Parathyroid adenoma (tissue), 2 donors: ENCODE results near the gene VAMP3.

Experiments
- H2AFZ ChIP-seq: fragments of 300-600 bp; sonication (generic); one replicate; pipeline ENCODE4 v1.7.0; 2017; ENCODE audit warnings: antibody characterized with exemption, mild to moderate bottlenecking
- H3K27ac ChIP-seq: fragments of 300-600 bp; sonication (generic); one replicate; pipeline ENCODE4 v1.7.0; 2017
- H3K27me3 ChIP-seq: fragments of 300-600 bp; sonication (generic); one replicate; pipeline ENCODE4 v1.7.0; 2017; ENCODE audit warnings: low read length; ENCODE audit not compliant: control insufficient read depth, insufficient read depth
- H3K36me3 ChIP-seq: fragments of 300-600 bp; sonication (generic); one replicate; pipeline ENCODE4 v1.7.0; 2017; ENCODE audit warnings: low read length; ENCODE audit not compliant: control insufficient read depth, insufficient read depth
- H3K4me1 ChIP-seq: fragments of 300-600 bp; sonication (generic); one replicate; pipeline ENCODE4 v1.7.0; 2017; ENCODE audit warnings: control low read depth
- H3K4me2 ChIP-seq: fragments of 300-600 bp; sonication (generic); one replicate; pipeline ENCODE4 v1.7.0; 2017; ENCODE audit warnings: low read length
- H3K4me3 ChIP-seq: fragments of 300-600 bp; sonication (generic); one replicate; pipeline ENCODE4 v1.7.0; 2017; ENCODE audit warnings: low read depth, low read length
- H3K79me2 ChIP-seq: fragments of 300-600 bp; sonication (generic); one replicate; pipeline ENCODE4 v1.7.0; 2017; ENCODE audit warnings: control low read depth
- H3K9ac ChIP-seq: fragments of 300-600 bp; sonication (generic); one replicate; pipeline ENCODE4 v1.7.0; 2017; ENCODE audit warnings: mild to moderate bottlenecking
- H3K9me3 ChIP-seq: fragments of 300-600 bp; sonication (generic); one replicate; pipeline ENCODE4 v1.7.0; 2017; ENCODE audit warnings: low read length; ENCODE audit not compliant: control insufficient read depth
- TF ChIP-seq, protein P1 (sequence below): fragments of 300-600 bp; sonication (generic); IDR thresholded peaks from one replicate; pipeline ENCODE4 v1.7.0; 2017; ENCODE audit warnings: antibody characterized with exemption, mild to moderate bottlenecking
- donor health status: primary hyperparathyroidism.

VAMP3 gene

DNA sequence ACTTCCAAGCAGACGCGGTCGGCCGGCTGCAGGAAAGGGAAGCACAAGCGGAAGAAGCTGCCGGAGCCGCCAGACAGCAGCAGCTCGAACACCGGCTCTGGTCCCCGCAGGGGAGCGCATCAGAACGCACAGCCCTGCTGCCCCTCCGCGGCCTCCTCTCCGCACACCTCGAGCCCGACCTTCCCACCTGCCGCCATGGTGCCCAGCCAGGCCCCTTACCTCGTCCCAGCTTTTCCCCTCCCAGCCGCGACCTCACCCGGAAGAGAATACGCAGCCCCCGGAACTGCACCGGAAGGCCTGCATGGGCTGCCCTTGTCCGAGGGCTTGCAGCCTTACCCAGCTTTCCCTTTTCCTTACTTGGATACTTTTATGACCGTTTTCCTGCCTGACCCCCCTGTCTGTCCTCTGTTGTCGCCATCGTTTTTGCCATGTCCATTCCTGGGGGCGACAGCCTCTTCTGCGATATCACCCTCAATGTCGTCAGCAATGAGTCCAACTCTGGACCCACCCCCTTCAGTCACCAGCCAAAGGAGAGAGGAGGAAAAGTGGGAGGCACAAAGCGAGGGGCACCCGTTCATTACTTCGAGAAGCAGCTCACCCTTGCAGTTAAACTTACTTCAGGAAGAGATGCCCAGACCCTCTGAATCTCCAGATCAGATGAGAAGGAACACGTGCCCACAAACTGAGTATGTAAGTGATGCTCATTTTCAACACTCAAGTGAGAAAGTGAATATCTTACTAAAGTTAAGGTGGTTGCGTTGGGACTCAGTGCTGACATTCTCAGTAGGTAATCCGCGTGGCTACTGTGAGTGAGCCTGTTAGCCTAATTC is 56.2 kb downstream of the VAMP3 start:
- Histone ChIP-seq H3K27me3 (no peaks in the 10 kb centered on the region), H3K9me3 (no peaks in the 10 kb centered on the region), H3K4me2 (no peak overlapping the region), H3K27ac (no peak overlapping the region), H3K9ac (no peak overlapping the region), H3K4me3 (no peak overlapping the region), H2AFZ (no peak overlapping the region), H3K4me1 (no peaks in the 10 kb centered on the region), H3K36me3 (no peaks in the 10 kb centered on the region), H3K79me2 (no peaks in the 10 kb centered on the region)
- TF ChIP-seq, protein P1, sequence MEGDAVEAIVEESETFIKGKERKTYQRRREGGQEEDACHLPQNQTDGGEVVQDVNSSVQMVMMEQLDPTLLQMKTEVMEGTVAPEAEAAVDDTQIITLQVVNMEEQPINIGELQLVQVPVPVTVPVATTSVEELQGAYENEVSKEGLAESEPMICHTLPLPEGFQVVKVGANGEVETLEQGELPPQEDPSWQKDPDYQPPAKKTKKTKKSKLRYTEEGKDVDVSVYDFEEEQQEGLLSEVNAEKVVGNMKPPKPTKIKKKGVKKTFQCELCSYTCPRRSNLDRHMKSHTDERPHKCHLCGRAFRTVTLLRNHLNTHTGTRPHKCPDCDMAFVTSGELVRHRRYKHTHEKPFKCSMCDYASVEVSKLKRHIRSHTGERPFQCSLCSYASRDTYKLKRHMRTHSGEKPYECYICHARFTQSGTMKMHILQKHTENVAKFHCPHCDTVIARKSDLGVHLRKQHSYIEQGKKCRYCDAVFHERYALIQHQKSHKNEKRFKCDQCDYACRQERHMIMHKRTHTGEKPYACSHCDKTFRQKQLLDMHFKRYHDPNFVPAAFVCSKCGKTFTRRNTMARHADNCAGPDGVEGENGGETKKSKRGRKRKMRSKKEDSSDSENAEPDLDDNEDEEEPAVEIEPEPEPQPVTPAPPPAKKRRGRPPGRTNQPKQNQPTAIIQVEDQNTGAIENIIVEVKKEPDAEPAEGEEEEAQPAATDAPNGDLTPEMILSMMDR: no peak
